GM13976 (cell line): ENCODE results near the gene STK25.

Source experiments
- DNase-seq: peaks from one replicate; pipeline ENCODE4 v3.0.0; 2012; ENCODE audit warnings: low spot score
- CTCF ChIP-seq: IDR thresholded peaks from 2 replicates; pipeline ENCODE4 v1.5.1; 2012; ENCODE audit warnings: borderline replicate concordance, mild to moderate bottlenecking; ENCODE audit not compliant: insufficient read depth; ENCODE audit errors: extremely low read depth, missing control alignments, control extremely low read depth
- in situ Hi-C: fragments of 300-500 bp; cut with MboI; formaldehyde crosslinking; loops from one replicate; pipeline ENCODE4 v1.12.0; 2022; ENCODE audit warnings: low sequenced_read_pairs, mixed read lengths, inconsistent platforms; ENCODE audit not compliant: unreplicated experiment

The STK25 gene

GRCh38 chr2:241539616-241540374 lies 31.4 kb upstream of the STK25 start:
- DNase-seq = peak; percentile 34
- in situ Hi-C loops = no loop called here
- TF ChIP-seq CTCF = no peak

- in situ Hi-C loops = no loop called here
- peak; percentile 31 for DNase-seq
- no peak for TF ChIP-seq CTCF
Measured at GRCh38 chr2:241538838-241539615, 30.6 kb upstream of the STK25 start.

GRCh38 chr2:241535871-241536655 lies 27.7 kb upstream of the STK25 start:
- DNase-seq = no peak
- no peak for TF ChIP-seq CTCF

GRCh38 chr2:241534701-241535375 lies 26.5 kb upstream of the STK25 start:
- DNase-seq = no peak
- in situ Hi-C loops = no loop called here
- no peak for TF ChIP-seq CTCF

More at GRCh38 chr2:241535871-241536655, 27.7 kb upstream of the STK25 start:
- in situ Hi-C loops = no loop called here

- DNase-seq = no peak
- in situ Hi-C loops = no loop called here
- TF ChIP-seq CTCF = no peak
Measured at GRCh38 chr2:241534293-241534692, 25.9 kb upstream of the STK25 start.
